ENCODE results near the gene MYO5C.

GRCh38 chr15:52254391-52254790 is 41.2 kb downstream of the MYO5C start:
- TF ChIP-seq CTCF (IDR thresholded peaks at IDR 0.05) (no peak), POLR2A (IDR thresholded peaks at IDR 0.05) (no peak)

All from testis (tissue), 2 donors.